Measurements from ENCODE around the gene ODC1.

The ODC1 gene

GRCh38 chr2:10447895-10448575, at the start of gene ODC1:
Gene ODC1, minus strand, starts transcription at chr2:10448327. Its CDS starts 3,295 bp downstream, at chr2:10445032.
- peak; percentile 96 to 97 for DNase-seq

DNA sequence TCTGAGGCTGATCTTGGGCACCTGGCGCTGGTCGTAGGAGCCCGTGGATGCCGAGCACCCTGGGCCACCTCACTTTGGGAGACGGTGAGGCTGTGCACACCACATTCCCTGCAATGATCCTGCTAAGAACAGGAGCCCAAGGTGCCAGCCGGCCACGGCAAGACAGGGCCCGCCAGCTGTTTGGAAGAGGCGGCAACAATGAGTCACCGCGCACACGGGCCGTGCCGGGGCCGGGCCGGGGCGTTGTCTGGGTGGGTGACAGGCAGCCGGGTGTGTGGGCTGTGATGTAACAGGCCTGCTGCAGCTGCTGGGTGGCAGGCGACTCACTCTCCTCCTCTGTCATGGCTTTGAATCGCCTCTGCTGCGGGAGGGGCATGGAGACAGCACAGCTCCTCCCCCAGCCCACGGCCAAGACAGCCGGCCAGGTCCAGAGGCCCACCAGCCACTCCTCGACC, 49.7 kb upstream of the ODC1 start:
- DNase-seq = peak; percentile 56 to 71

- DNase-seq = no peak
These were observed 47.8 kb upstream of the ODC1 start for GRCh38 chr2:10495988-10496313.

GRCh38 chr2:10495311-10495987, 47.3 kb upstream of the ODC1 start:
- DNase-seq = peak; percentile 13 to 16

- DNase-seq = peak; percentile 13 to 14
These were observed 46.4 kb upstream of the ODC1 start for GRCh38 chr2:10494351-10495066.

GRCh38 chr2:10493634-10494281, 45.6 kb upstream of the ODC1 start:
- DNase-seq = peak; percentile 84 to 87

DNA sequence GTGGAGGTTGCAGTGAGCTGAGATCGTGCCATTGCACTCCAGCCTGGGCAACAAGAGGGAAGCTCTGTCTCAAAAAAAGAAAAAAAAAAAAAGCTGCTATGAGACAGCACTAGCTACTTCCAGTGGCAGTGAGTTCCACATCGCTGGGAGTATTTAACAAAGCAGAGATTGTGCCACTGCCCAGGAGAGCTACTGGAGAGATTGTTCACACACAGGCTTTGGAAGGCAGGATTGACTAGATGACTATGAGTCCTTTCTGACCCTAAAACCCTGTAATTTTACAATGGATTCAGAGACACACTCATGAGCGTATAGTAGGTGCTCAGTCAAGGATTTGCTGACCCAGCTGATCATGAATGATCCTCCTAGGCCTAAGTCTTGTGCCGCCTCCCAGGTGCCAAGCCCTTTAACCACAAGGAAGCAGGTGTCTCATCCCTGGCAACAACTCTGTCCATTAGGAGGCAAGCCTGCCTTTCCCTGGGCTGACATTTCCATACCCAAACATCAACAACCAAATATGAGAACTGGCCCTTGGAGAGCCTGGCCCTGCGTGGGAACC, 45.0 kb upstream of the ODC1 start:
- DNase-seq = no peak

DNA sequence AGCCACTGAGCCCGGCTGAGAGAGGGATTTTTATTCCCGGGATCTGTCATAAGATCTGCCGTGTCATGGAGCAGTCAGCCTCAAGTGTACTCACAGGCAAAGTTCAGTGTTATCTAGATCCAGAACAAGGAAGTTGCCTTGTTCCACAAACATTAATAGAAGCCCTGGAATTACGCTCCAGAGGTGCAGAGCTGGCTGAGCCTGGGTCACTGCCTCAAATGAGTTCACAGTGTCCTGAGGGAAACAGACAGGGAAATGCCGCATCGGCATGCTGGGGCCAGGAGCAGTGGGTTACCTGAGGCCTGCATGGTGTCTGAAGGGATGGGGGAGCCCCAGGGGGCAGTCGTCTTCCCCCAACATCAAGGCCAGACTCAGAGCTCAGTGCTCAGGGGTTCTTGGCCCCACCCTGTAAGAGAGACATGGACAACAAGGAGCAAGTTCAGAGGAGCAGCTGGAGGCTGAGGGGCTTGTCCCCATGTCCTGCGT, 42.7 kb upstream of the ODC1 start:
- DNase-seq = peak; percentile 1 to 14

GRCh38 chr2:10489842-10490555, 41.9 kb upstream of the ODC1 start:
- DNase-seq = peak; percentile 4 to 5

DNA sequence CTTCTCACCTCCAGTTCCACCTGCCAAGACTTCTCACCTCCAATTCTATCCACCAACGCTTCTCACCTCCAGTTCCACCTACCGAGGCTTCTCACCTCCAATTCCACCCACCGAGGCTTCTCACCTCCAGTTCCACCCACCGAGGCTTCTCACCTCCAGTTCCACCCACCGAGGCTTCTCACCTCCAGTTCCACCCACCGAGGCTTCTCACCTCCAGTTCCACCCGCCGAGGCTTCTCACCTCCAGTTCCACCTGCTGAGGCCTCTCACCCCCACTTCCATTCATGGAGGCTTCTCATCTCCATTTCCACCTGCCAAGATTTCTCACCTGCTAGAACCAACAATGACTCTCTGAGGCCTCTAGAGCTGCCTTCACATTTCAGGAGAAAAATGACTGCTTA, 40.0 kb upstream of the ODC1 start:
- DNase-seq = peak; percentile 6 to 7

GRCh38 chr2:10487741-10488104, 39.6 kb upstream of the ODC1 start:
- peak; percentile 6 to 14 for DNase-seq

- peak; percentile 7 to 12 for DNase-seq
These were observed 39.1 kb upstream of the ODC1 start for GRCh38 chr2:10487081-10487740.

- DNase-seq = peak; percentile 0 to 13
These were observed 38.5 kb upstream of the ODC1 start for GRCh38 chr2:10486601-10487079.

- no peak for DNase-seq
These were observed 38.0 kb upstream of the ODC1 start for GRCh38 chr2:10486091-10486490.

DNA sequence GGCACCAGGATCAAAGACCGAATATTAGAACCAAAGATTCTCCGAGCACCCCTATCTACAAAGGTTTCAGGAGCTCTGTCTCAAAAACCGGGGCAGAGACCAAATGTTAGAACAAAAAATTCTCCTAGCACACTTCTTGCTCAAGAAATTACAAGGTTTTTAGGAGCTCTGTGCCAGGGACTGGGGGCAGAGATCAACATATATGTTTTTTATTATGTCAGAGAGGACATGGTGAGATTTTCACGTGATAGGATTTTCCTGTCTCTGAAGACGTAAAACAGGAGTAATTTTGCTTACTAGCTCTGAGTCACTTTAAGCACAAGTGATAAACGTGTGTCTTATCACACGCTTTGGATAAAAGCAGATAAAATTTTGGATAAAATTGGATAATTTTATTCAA, 34.8 kb upstream of the ODC1 start:
- DNase-seq = no peak

DNA sequence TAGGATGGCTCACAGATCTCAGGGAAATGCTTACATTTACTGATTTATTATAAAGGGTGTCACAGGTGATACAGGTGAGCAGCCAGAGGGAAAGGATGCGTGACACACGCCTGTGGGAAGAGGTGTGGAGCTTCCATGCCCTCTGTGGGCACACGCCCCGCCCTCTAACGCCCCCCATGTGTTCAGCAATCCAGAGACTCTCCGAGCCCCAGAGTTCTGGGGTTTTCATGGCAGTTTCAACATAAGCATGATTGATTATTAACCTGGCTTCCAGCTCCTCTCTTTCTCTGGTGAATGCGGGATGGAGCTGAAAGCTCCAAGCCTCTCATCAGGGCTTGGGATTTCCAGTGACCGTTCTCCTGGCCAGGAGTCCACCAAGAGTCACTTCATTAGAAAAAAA, 34.3 kb upstream of the ODC1 start:
- DNase-seq = no peak

DNA sequence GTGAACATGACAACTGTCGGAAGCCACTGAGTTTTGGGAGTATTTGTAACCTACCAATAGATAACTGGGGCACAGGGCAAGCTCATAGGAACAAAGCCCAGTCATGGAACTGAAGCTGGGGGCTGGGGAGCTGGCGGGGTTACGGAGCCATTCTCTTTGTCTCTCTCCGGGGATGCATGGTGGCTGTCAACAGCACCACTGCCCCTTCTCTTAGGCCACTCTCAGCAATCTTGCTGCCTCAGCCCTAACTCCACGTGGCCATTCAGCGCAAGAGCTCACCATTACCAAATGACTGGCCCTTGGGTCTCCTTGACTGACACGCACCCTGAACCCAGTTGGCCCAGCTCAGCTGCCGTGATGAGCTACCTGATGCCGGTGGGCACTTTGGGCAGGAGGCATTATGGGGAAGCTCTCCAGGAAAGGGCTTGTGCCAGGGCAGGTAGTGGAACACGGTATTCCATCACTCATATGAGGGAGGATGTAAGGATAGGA, 33.6 kb upstream of the ODC1 start:
- no peak for DNase-seq

GRCh38 chr2:10481055-10481665, 33.0 kb upstream of the ODC1 start:
- no peak for DNase-seq

GRCh38 chr2:10480359-10480949, 32.3 kb upstream of the ODC1 start:
- DNase-seq = no peak

DNA sequence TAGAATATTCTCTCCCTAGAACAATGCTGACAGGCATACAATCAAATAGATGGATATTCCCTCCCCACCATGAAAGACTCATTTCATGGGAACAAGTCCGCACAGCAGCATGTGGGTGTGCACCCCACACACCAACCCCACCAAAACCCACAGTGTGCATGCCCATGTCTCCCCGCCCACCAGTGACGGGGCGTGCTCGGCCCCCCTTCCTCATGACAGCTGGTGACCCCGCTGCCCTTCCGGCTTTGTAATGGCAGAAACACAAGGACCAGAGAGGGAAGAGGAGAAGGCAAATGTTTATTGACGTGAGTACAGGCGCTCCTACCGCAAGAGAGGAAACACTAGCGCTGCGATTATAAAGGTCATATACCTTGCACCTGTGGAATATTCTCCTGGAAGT, 30.8 kb upstream of the ODC1 start:
- no peak for DNase-seq

GRCh38 chr2:10478298-10478625, 30.1 kb upstream of the ODC1 start:
- no peak for DNase-seq
